ENCODE measurements around the gene S100A13.
A peak's percentile ranks its signal among the peaks of the same experiment; 100 is the strongest.
"Not testable (repeated sequence)": the region's sequence is repeated elsewhere in the genome, so short reads cannot be mapped to it uniquely, and the experiment has no call there.

The S100A13 gene

DNA sequence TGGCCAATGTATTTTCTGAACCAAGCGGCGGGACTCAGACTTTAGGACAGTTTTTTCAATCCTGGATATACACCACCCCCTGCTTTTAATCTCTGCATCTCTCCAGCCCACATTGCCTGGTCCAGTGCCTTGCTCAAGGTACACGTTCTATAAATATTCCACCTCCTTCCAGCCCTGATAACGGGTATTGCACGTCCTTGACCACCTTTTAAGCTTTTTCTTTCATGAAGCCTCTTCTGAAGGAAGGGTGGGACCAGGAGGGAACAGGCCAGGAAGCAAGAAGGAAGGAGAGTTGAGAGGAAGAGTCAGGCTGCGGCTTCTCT lies 17.8 kb downstream of the S100A13 start:
- no peak for FAIRE-seq

DNA sequence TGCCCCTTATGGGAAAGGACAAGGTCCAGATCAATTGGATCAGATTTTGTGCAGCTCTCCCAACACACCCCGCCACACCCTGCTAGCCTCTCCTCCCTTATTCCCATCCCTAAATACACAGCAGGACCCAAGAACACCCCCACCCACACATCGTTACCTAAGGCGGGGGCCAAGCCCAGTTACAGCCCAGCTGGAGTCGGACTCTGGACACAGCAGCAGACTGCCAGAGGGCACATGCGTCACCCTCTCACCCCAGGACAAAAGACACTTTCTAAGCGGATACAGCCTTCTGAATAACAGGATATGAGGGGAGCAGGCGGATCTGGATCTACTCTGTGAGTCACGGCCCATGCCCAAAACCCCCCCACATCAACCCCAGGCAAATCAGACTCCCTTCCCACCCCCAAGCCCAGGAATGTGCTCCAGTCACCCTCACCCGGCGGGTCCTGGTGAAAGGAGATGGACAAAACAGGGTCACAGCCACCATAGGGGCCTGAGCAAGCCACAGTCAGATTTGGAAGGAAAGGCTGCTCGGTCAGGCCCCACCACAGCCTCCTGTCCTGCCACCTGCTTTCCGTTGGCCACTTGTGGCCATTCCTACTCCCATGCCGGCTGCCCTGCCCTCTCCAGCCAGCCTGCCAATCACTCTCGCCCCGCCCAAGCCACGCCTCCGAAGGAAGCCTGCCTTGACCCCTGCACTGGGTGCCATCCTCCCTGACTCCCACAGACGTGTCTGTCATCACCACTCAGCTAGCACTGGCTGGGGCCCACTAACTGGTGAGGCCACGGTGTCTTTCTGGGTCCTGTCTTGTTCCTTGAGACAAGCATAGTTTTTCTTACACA lies 18.3 kb downstream of the S100A13 start:
- DNase-seq (ENCODE audit: extremely low spot score, insufficient read length, low read depth) (no peak), FAIRE-seq (no peak)

More for the DNA sequence above, 17.8 kb downstream of the S100A13 start:
- no peak for DNase-seq (ENCODE audit: extremely low spot score, insufficient read length, low read depth)

DNA sequence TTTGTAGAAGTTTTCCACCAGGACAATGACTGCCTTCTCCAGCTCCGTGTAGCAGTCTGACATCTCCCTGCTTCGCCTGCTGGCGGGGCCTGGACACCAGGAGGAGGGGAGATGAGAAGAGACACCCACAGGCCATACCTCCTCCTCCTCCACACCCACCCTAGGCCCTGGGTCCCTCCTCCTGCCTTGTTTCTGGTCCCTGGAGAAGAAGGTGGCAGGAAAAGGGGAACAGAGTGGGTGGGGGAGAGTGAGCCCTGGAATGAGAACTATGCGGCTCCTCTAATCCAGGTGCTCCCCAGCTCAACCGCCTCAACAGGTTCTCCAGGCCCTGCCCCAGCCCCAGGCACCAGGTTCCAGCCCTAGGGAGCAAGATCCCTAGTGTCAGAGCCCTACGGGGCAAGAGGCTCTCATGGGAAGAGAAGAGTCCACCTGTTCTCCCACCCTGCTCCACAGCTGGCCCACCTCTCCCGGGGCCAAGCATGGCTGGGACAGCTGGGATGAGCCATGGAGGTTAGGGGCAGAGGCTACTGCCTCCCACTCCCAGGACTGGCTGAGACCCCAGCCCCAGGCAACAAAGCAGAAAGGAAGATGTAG lies 19.1 kb downstream of the S100A13 start:
- no peak for FAIRE-seq
- DNase-seq (ENCODE audit: extremely low spot score, insufficient read length, low read depth): no peak

DNA sequence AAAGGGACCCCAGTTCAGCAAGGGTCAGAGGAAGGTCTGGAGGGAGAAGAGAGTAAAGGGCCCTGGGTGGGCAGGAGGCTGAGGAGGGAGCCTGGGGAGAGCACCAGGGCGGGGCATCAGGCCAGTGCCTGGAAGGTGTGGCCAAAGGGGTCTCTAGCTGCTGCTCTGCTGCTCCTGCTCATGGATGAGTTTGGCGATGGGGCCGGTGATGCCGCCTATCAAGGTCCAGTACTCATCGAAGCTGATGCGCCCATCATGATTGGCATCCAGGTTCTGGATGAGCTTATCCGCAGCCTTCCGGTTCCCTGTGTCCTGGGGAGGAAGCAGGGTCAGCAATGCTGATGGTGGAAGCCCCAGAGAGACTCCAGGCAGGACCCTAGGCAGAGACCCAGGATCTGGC lies 19.9 kb downstream of the S100A13 start:
- no peak for FAIRE-seq
- DNase-seq (ENCODE audit: extremely low spot score, insufficient read length, low read depth): no peak

DNA sequence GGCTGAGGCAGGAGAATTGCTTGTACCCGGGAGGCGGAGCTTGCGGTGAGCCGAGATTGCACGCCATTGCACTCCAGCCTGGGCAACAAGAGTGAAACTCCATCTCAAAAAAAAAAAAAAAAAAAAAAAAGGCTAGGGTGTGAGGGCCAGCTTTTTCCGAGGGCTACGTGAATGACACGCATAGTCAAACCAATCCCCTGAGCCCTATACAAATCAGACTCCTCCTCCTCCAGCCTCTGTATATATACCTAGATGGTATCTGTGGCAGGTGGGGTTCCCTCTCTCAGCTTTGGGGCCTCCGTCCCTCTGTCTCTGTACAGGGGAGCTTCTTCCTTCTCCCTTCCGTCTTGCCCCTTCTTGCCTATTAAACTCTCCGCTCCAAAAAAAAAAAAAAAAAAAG lies 21.1 kb downstream of the S100A13 start:
- DNase-seq (ENCODE audit: extremely low spot score, insufficient read length, low read depth) (no peak), FAIRE-seq (no peak)

DNA sequence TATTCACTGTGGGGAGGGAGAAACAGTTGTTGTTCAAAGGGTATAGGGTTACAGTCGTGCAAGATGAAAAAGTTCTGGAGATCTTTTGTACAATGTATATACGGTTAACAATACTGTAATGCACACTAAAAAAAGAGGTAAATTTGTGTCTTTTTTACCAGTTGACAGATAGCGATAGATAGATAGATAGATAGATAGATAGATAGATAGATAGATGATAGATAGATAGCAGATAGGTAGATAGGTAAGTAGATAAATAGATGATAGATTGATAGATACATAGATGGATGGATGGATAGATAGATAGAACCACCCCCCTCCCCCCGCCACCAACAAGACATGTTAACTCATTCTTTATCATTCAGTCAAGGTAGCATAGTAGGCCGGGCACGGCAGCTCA lies 24.6 kb downstream of the S100A13 start:
- FAIRE-seq: no peak
- no peak for DNase-seq (ENCODE audit: extremely low spot score, insufficient read length, low read depth)

DNA sequence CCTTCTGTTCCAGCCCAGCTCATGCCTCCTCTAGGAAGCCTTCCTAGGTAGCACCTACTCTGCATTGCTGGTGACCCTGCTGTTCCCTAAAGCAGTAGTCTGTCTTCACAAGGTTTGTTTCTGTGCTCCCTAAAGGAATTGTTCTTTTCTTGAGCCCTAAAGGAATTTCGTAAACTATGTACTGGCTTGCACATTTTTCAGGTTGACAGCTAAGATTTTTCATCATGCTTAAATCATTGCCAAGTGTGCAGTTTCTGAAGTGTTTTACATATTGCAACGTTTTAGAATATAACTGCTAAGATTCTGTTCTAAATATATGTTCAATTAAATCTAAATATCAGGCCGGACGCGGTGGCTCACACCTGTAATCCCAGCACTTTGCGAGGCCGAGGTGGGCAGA lies 27.5 kb downstream of the S100A13 start:
- FAIRE-seq (no peak), DNase-seq (ENCODE audit: extremely low spot score, insufficient read length, low read depth) (no peak)

DNA sequence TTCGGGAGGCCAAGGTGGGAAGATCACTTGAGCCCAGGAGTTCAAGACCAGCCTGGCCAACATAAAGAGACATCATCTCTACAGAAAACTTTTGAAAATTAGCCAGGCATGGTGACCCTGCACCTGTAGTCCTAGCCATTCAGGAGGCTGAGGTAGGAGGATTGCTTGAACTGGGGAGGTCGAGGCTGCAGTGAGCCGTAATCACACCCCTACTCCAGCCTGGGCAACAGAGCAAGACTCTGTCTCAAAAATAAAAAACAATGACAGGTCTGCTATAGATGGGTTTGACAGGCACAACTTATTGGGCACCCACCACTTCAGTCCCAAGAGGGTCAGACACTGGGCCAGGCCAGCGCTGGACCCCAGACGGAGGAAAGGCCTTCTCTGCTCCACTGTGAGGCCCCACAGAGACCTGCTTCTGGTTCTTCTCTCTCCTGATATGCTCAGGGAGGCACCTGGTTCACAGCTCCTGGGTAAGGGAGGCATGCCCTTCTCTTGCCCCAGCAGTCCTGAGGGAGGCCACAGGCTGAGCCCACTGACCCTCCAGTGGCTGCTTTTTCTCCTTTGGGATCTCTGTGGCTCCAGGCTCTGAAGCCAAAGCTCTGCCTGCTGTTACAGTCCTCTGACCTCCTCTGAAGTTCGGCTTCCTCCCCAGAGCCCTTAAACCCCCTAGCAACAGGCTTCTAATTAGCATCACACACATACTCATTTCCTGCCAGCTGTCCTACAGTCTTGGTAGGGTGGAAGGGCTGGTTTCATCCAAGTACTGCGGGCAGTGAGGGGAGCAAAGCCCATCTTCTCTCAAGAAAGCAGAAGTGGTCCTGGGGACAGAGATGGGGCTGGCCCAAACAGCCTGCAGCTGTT lies 28.8 kb downstream of the S100A13 start:
- DNase-seq (ENCODE audit: extremely low spot score, insufficient read length, low read depth) (peak; percentile 75), FAIRE-seq (peak; percentile 93)

DNA sequence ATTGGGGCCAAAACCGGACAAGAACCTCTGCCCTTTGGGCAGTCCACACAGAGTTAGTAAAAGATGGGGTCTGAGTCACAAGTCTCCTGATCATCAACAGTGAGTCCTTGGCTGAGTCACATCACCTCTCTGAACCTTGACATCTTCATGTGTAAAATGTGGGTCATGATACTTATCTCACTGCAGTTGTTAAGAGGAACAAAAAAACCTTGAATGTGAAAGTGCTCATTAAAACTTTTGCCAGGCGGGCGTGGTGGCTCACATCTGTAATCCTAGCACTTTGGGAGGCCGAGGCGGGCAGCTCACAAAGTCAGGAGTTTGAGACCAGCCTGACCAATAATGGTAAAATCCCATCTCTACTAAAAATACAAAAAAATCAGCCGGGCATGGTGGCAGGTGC lies 30.1 kb downstream of the S100A13 start:
- FAIRE-seq: no peak
- DNase-seq (ENCODE audit: extremely low spot score, insufficient read length, low read depth): no peak

DNA sequence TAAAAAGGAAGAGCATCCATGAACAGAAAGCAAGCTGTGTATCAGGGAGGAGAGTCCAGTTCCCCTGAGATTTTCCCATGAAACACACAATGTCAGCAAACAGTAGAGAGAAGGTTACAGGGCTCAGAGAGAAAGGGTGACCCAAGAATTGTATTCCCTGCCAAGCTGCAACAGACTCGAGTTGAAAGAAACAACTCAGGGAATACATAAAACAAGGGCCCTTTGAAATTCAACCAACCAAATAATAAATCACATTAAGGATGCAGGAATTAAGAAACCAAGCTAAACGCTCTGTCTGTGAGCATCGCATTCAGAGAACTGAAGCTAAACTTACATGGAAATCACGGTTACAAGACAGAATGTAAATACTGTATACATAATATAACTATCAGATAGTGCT lies 34.6 kb downstream of the S100A13 start:
- FAIRE-seq: no peak
- no peak for DNase-seq (ENCODE audit: extremely low spot score, insufficient read length, low read depth)

DNA sequence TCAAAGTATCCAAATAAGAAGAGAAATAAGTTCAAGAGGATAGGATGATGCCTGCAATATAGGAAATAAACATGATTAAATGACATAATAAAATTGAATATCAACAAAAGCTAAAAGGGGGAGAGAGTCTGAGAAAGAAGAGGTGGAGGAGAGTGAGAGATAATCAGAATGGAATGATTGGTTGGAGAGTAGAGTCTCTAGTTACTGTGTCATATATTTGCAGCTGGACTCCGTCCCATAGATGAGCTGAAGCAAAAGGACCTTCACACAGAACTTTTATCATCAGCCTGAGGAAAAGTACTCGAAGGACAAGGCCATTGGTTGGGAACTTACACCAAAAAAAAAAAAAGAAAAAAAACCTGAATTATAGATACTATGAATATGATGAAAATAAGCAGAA lies 38.8 kb downstream of the S100A13 start:
- DNase-seq (ENCODE audit: extremely low spot score, insufficient read length, low read depth): no peak
- no peak for FAIRE-seq

DNA sequence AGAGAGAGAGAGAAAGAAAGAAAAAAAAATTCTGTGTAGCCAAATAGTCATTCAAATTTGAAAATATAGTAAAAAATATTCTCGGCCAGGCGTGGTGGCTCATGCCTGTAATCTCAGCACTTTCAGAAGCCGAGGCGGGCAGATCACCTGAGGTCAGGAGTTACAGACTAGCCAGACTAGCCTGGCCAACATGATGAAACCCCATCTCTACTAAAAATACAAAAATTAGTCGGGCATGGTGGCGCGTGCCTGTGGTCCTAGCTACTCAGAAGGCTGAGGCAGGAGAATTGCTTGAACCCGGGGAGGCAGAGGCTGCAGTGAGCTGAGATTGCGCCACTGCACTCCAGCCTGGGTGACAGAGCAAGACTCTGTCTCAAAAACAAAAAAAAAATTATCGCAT lies 39.3 kb downstream of the S100A13 start:
- FAIRE-seq; DNase-seq (ENCODE audit: extremely low spot score, insufficient read length, low read depth): not testable (repeated sequence)

DNA sequence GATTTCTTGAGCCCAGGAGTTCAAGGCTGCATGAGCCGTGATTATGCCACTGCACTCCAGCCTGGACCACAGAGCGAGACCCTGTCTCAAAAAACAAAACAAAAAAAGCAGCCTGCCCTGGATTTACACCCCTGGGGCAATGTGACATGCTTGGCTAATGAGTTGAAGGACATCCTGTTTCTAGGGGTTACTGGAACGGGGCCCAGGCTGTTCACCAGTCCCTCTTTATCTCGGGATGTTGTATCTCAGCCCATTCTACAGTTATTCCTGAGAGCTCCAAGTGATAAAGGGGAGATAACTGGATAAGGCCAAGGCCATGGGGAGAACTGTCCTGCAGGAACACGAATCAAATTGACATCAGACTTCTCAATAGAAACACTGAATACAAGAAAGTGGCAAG lies 40.0 kb downstream of the S100A13 start:
- no peak for FAIRE-seq

DNA sequence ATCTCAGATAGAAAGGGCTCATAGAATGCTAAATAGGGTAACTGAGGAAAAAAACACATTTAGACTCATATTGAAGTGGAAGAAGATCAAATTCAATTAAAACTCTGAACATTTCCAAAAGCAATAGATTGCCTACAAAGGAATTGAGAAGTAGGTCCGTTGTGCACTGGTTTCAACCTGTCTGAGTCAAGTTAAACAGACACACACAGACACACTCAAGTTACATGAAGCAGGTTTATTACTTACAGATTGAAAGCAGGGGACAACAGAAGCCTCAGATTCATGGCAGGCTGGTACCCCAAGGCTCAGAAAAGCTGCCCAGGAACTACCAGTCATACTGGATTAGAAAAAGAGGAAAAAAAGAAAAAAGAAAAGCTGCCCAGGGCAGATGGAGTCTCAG lies 41.0 kb downstream of the S100A13 start:
- FAIRE-seq (no peak), DNase-seq (ENCODE audit: extremely low spot score, insufficient read length, low read depth) (no peak)

More for the DNA sequence above, 40.0 kb downstream of the S100A13 start:
- no peak for DNase-seq (ENCODE audit: extremely low spot score, insufficient read length, low read depth)

DNA sequence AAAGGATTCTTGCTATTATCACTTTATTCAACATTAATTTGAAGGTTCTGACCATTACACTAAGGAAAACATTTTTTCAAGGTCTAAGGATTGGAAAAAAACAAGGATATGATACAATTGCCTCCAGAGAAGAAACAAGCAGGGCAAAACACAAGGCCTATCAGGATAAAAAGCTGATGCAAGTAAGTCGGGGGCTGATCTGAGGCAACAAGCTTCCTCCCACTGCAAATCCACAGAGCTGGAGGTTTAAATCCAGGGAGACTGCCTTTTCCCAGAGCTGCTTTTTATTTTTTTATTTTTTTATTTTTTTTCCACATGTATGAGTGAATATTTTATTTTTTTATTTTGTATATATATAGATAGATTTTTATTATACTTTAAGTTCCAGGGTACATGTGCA lies 42.3 kb downstream of the S100A13 start:
- FAIRE-seq (no peak), DNase-seq (ENCODE audit: extremely low spot score, insufficient read length, low read depth) (no peak)

DNA sequence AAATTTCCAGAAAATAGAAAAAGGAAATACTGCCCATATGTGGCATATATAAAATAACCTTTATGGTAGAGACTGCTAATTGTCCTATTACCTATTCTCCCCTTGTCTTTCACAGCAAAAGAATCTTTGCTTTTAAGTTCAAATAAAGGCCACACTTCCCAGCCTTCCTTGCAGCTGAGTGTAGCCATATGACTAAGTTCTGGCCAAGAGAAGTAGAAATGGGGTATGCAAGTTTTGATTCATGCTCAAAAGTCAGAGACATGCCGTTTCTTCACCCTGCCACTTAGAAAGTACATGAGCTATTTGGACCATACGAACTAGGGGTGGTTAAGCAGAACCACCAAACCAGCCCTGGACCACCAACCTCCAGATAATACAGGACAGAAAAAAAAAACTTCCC lies 43.3 kb downstream of the S100A13 start:
- DNase-seq (ENCODE audit: extremely low spot score, insufficient read length, low read depth) (no peak), FAIRE-seq (no peak)

DNA sequence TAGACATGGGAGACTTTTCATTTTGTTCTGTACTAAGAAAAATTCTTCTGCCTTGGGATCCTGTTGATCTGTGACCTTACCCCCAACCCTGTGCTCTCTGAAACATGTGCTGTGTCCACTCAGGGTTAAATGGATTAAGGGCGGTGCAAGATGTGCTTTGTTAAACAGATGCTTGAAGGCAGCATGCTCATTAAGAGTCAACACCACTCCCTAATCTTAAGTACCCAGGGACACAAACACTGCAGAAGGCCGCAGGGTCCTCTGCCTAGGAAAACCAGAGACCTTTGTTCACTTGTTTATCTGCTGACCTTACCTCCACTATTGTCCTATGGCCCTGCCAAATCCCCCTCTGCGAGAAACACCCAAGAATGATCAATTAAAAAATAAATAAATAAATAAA lies 43.8 kb downstream of the S100A13 start:
- not testable (repeated sequence) for FAIRE-seq; DNase-seq (ENCODE audit: extremely low spot score, insufficient read length, low read depth)

DNA sequence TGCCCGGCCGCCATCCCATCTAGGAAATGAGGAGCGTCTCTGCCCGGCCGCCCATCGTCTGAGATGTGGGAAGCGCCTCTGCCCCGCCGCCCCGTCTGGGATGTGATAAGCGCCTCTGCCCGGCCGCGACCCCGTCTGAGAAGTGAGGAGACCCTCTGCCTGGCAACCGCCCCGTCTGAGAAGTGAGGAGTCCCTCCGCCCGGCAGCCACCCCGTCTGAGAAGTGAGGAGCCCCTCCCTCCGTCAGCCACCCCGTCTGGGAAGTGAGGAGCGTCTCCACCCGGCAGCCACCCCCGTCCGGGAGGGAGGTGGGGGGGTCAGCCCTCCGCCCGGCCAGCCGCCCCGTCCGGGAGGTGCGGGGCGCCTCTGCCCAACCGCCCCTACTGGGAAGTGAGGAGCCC lies 44.5 kb downstream of the S100A13 start:
- FAIRE-seq; DNase-seq (ENCODE audit: extremely low spot score, insufficient read length, low read depth): not testable (repeated sequence)

DNA sequence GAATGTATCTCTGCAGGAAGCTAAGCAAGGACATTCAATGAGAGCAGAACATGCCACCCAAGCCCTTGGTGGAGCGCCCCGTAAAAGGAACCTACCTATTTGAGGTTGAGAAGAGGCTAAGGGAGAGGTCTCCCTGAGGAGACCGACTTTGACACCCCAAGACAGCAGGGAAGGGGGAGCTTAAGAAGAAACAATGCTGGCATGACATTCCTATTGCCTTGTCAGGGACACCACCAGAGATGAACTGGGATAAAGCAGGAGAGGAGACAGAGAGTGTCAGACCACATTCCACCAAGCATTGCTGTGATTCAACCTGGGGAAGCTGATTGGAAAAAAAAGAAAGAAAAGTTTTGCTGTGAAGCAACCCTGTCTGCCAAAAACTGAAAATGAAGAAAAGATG lies 48.4 kb downstream of the S100A13 start:
- DNase-seq (ENCODE audit: extremely low spot score, insufficient read length, low read depth) (no peak), FAIRE-seq (no peak)

DNA sequence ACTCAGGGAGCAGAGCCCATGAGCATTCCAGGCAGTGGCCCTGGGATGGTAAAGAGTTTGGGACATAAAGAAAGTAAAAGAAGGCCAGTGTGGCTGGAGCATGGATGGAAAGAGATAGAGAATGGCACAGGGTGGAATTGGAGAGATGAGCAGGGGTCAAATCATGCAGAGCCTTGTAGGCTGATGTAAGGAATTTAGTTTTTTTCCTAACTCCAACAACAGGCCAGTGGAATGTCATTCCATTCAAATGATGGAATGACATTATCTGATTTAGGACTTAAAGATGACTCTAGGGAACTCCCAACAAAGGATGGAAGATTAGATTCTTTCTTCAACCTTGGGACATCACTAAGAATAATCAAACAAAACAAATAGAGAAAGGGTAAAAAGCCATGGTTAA lies 48.8 kb downstream of the S100A13 start:
- no peak for FAIRE-seq

DNA sequence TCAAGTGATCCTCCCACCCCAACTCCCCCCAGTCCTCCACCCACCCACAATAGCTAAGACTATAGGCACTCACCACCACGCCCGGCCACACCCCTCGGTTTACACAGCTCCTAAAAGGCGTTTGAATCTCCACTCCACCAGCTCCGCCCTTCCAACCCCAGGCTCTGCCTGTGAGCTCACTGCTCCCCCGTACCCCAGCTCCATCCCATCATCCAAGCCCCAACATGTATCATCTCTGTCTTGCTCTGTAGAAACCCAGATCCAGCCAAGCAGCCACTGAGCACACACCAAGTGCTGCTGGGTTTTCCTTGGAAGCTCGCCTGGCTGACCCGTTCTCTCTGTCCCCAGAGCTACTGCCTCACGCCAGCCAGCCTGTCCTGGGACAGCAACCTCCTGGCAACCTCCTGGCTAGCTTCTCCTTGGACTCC lies 49.7 kb downstream of the S100A13 start:
- DNase-seq (ENCODE audit: extremely low spot score, insufficient read length, low read depth) (no peak), FAIRE-seq (no peak)

More for the DNA sequence above, 48.8 kb downstream of the S100A13 start:
- no peak for DNase-seq (ENCODE audit: extremely low spot score, insufficient read length, low read depth)
